Measurements from ENCODE around the gene CD2BP2.

Gene CD2BP2

GRCh38 chr16:30382111-30382881 lies 27.2 kb upstream of the CD2BP2 start, which contains the start of gene SEPTIN1:
Gene SEPTIN1, minus strand, starts transcription at chr16:30382561. Its CDS starts 19 bp downstream, at chr16:30382542.
- TF ChIP-seq CTCF (IDR thresholded peaks at IDR 0.05; ENCODE audit: control insufficient read depth, insufficient read depth, low read depth, low read length, missing control alignments), result no peak
- no peak for DNase-seq (ENCODE audit: low read depth)
- no peak within 1 kb of the TSS for H3K4me3 ChIP-seq (ENCODE audit: control insufficient read depth, low read depth, low read length)

GRCh38 chr16:30381291-30382041 lies 26.4 kb upstream of the CD2BP2 start:
- DNase-seq (ENCODE audit: low read depth), result no peak
- TF ChIP-seq CTCF (IDR thresholded peaks at IDR 0.05; ENCODE audit: control insufficient read depth, insufficient read depth, low read depth, low read length, missing control alignments), result no peak
- no peak overlapping the region for H3K4me3 ChIP-seq (ENCODE audit: control insufficient read depth, low read depth, low read length)

- no peak for TF ChIP-seq CTCF (IDR thresholded peaks at IDR 0.05; ENCODE audit: control insufficient read depth, insufficient read depth, low read depth, low read length, missing control alignments)
- H3K4me3 ChIP-seq (ENCODE audit: control insufficient read depth, low read depth, low read length), result no peak overlapping the region
- no peak for DNase-seq (ENCODE audit: low read depth)
Observed at GRCh38 chr16:30380803-30381208, 25.7 kb upstream of the CD2BP2 start.

GRCh38 chr16:30380072-30380802 lies 25.1 kb upstream of the CD2BP2 start:
- no peak overlapping the region for H3K4me3 ChIP-seq (ENCODE audit: control insufficient read depth, low read depth, low read length)

GRCh38 chr16:30379158-30379783 lies 24.2 kb upstream of the CD2BP2 start:
- no peak for TF ChIP-seq CTCF (IDR thresholded peaks at IDR 0.05; ENCODE audit: control insufficient read depth, insufficient read depth, low read depth, low read length, missing control alignments)
- DNase-seq (ENCODE audit: low read depth), result no peak
- H3K4me3 ChIP-seq (ENCODE audit: control insufficient read depth, low read depth, low read length), result peak overlapping the region; percentile 70

More at GRCh38 chr16:30380072-30380802, 25.1 kb upstream of the CD2BP2 start:
- no peak for DNase-seq (ENCODE audit: low read depth)
- no peak for TF ChIP-seq CTCF (IDR thresholded peaks at IDR 0.05; ENCODE audit: control insufficient read depth, insufficient read depth, low read depth, low read length, missing control alignments)

All from AG09309 (cell line).